GM23338 (cell line): ENCODE results near the gene NDE1. TPM values are rescaled to one million over a fixed set of nuclear protein-coding genes. Genes with fewer than 3 reads are reported as not detected.

Experiments used
- ATAC-seq: fragments of 200-7000 bp; cut with Tn5 transposase; 3 replicates; pipeline ENCODE4 v1.9.1; 2020
- DNase-seq: peaks from one replicate; pipeline ENCODE4 v3.0.0-alpha.2; 2015; ENCODE audit warnings: low spot score
- H2AFZ ChIP-seq: fragments of 200-600 bp; sonication (generic); 2 replicates; pipeline ENCODE4 v1.8.0; 2016; ENCODE audit warnings: antibody characterized with exemption, mild to moderate bottlenecking, moderate library complexity
- H3F3A ChIP-seq: fragments of 200-600 bp; sonication (generic); replicated peaks from 2 replicates; pipeline ENCODE4 v1.8.0; 2017; ENCODE audit warnings: antibody characterized with exemption, mixed run types, low read depth
- H3K27ac ChIP-seq: fragments of 200-600 bp; sonication (generic); 2 replicates; pipeline ENCODE4 v1.6.1; 2016; ENCODE audit warnings: low read depth
- H3K27me3 ChIP-seq: fragments of 200-600 bp; sonication (generic); 2 replicates; pipeline ENCODE4 v1.8.0; 2016; ENCODE audit warnings: mild to moderate bottlenecking, mixed run types, moderate library complexity; ENCODE audit not compliant: insufficient read depth
- H3K36me3 ChIP-seq: fragments of 200-600 bp; sonication (generic); 2 replicates; pipeline ENCODE4 v1.8.0; 2016; ENCODE audit warnings: mild to moderate bottlenecking; ENCODE audit not compliant: insufficient read depth
- H3K4me1 ChIP-seq: fragments of 200-600 bp; sonication (generic); 2 replicates; pipeline ENCODE4 v1.8.0; 2016; ENCODE audit warnings: mild to moderate bottlenecking, moderate library complexity; ENCODE audit not compliant: insufficient read depth
- H3K4me2 ChIP-seq: fragments of 200-600 bp; sonication (generic); 2 replicates; pipeline ENCODE4 v1.7.1; 2017; ENCODE audit warnings: mixed run types
- H3K4me3 ChIP-seq: fragments of 200-600 bp; sonication (generic); 2 replicates; pipeline ENCODE4 v1.6.1; 2016; ENCODE audit warnings: mixed run types
- H3K79me2 ChIP-seq: fragments of 200-600 bp; sonication (generic); replicated peaks from 2 replicates; pipeline ENCODE4 v1.8.0; 2017; ENCODE audit warnings: mild to moderate bottlenecking; ENCODE audit not compliant: insufficient read depth
- H3K9me2 ChIP-seq: fragments of 200-600 bp; sonication (generic); 2 replicates; pipeline ENCODE4 v1.8.0; 2017; ENCODE audit not compliant: insufficient read depth
- H4K20me1 ChIP-seq: fragments of 200-600 bp; sonication (generic); replicated peaks from 2 replicates; pipeline ENCODE4 v1.8.0; 2017; ENCODE audit warnings: mild to moderate bottlenecking; ENCODE audit not compliant: insufficient read depth
- H3K27ac Mint-ChIP-seq: 2 replicates; pipeline ENCODE4 v1.8.0; 2020; ENCODE audit warnings: inconsistent platforms, mild to moderate bottlenecking, moderate library complexity, mixed read lengths
- H3K27me3 Mint-ChIP-seq: 3 replicates; pipeline ENCODE4 v1.8.0; 2022; ENCODE audit warnings: low read depth, mild to moderate bottlenecking, moderate library complexity, mixed read lengths, inconsistent platforms; ENCODE audit not compliant: insufficient read depth, poor library complexity
- H3K36me3 Mint-ChIP-seq: 3 replicates; pipeline ENCODE4 v1.8.0; 2021; ENCODE audit warnings: low read depth, mild to moderate bottlenecking, inconsistent platforms, moderate library complexity, mixed read lengths
- H3K4me1 Mint-ChIP-seq: 3 replicates; pipeline ENCODE4 v1.8.0; 2020; ENCODE audit warnings: mild to moderate bottlenecking, inconsistent platforms, mixed read lengths
- H3K4me3 Mint-ChIP-seq: 3 replicates; pipeline ENCODE4 v1.8.0; 2021; ENCODE audit warnings: moderate library complexity, mild to moderate bottlenecking, inconsistent platforms, mixed read lengths
- H3K9me3 Mint-ChIP-seq: 3 replicates; pipeline ENCODE4 v1.8.0; 2020; ENCODE audit warnings: moderate library complexity, mild to moderate bottlenecking, inconsistent platforms, mixed read lengths
- CREB1 ChIP-seq: fragments of 250-450 bp; sonication (Bioruptor Pico); IDR thresholded peaks from 2 replicates; pipeline ENCODE4 v1.5.0; 2020; ENCODE audit warnings: low read depth, mild to moderate bottlenecking, moderate library complexity
- CTCF ChIP-seq, 2 experiments: fragments of 200-600 bp in 1 of 2; sonication (generic) in 1 of 2; conservative IDR thresholded peaks; 2 replicates each; pipeline versions ENCODE4 v1.5.1 to v1.6.1; 2016 to 2017; ENCODE audit warnings: antibody characterized with exemption in 2 of 2, low read depth in 2 of 2, mild to moderate bottlenecking in 2 of 2, moderate library complexity in 1 of 2
- ETS1 ChIP-seq: IDR thresholded peaks from 2 replicates; pipeline ENCODE4 v1.6.1; 2016; ENCODE audit warnings: antibody characterized with exemption
- EZH2 ChIP-seq: fragments of 200-600 bp; sonication (generic); IDR thresholded peaks from one replicate; pipeline ENCODE4 v1.8.0; 2017; ENCODE audit warnings: antibody characterized with exemption, mild to moderate bottlenecking, low read depth; ENCODE audit not compliant: unreplicated experiment
- EZH2phosphoT487 ChIP-seq: fragments of 200-600 bp; sonication (generic); IDR thresholded peaks from one replicate; pipeline ENCODE4 v1.8.1; 2018; ENCODE audit warnings: antibody characterized with exemption; ENCODE audit not compliant: unreplicated experiment
- JUNB ChIP-seq: IDR thresholded peaks from one replicate; pipeline ENCODE4 v1.6.1; 2016; ENCODE audit warnings: antibody characterized with exemption; ENCODE audit not compliant: unreplicated experiment
- NANOG ChIP-seq: IDR thresholded peaks from 2 replicates; pipeline ENCODE4 v1.6.1; 2016; ENCODE audit warnings: antibody characterized with exemption, borderline replicate concordance
- POLR2AphosphoS5 ChIP-seq: IDR thresholded peaks from 2 replicates; pipeline ENCODE4 v1.6.1; 2016; ENCODE audit warnings: antibody characterized with exemption, low read depth
- REST ChIP-seq: IDR thresholded peaks from one replicate; pipeline ENCODE4 v1.6.1; 2018; ENCODE audit warnings: antibody characterized with exemption; ENCODE audit not compliant: unreplicated experiment
- STAT1 ChIP-seq: IDR thresholded peaks from one replicate; pipeline ENCODE4 v1.6.1; 2016; ENCODE audit warnings: antibody characterized with exemption; ENCODE audit not compliant: unreplicated experiment
- ZNF114 ChIP-seq: fragments of 250-450 bp; sonication (Bioruptor Pico); IDR thresholded peaks from 2 replicates; pipeline ENCODE4 v1.5.0; 2020; ENCODE audit warnings: mild to moderate bottlenecking, moderate library complexity
- ZNF331 ChIP-seq: fragments of 250-450 bp; sonication (Bioruptor Pico); IDR thresholded peaks from 2 replicates; pipeline ENCODE4 v1.5.0; 2020; ENCODE audit warnings: low read depth, mild to moderate bottlenecking, moderate library complexity
- ZNF462 ChIP-seq: fragments of 250-450 bp; sonication (Bioruptor Pico); IDR thresholded peaks from 2 replicates; pipeline ENCODE4 v1.5.0; 2020; ENCODE audit warnings: mild to moderate bottlenecking, moderate library complexity
- polyA plus RNA-seq: library from polyadenylated mRNA; unstranded; fragments of >200 nt; fragmentation: Nextera tagmentation; extraction: Ambion mirVana; gene quantifications from 2 replicates; pipeline ENCODE4 v1.2.1, GENCODE V29; 2016
- total RNA-seq: library from RNA; depleted of rRNA; stranded (reverse); fragments of >200 nt; shearing (Covaris generic); gene quantifications from 2 replicates; pipeline ENCODE4 v1.2.3, GENCODE V29; 2014

Gene NDE1
- total and polyA plus RNA-seq, 2 experiments from 2014 or later = 13.0 to 22.9 TPM

GRCh38 chr16:15754821-15755534, 104.9 kb downstream of the NDE1 start:
- H3K27me3 ChIP-seq = no peaks in the 10 kb centered on the region
- no peak overlapping the region for H3K4me2 ChIP-seq
- H3K27me3 Mint-ChIP-seq = peaks cover 6% of the 10 kb centered on the region
- ATAC-seq (no peak), DNase-seq (no peak)
- H3K4me3 Mint-ChIP-seq = no peak overlapping the region
- H3K79me2 ChIP-seq = no peaks in the 10 kb centered on the region
- H3K27ac Mint-ChIP-seq = no peak overlapping the region
- no peaks in the 10 kb centered on the region for H3F3A ChIP-seq
- no peaks in the 10 kb centered on the region for H3K4me1 ChIP-seq
- no peaks in the 10 kb centered on the region; the same call in 1 of the 2 replicates for H4K20me1 ChIP-seq
- TF ChIP-seq CREB1 (CRISPR knock-in tag) (no peak), STAT1 (no peak), EZH2phosphoT487 (no peak), ZNF114 (CRISPR knock-in tag) (no peak), ZNF331 (no peak), REST (no peak), ETS1 (no peak), ZNF462 (CRISPR knock-in tag) (no peak), EZH2 (no peak), JUNB (no peak), POLR2AphosphoS5 (no peak), CTCF (conservative IDR thresholded peaks at IDR 0.05; ENCODE audit: low read depth in 2 of 2) (no peak), NANOG (no peak)
- no peaks in the 10 kb centered on the region; the same call in 1 of the 3 replicates for H3K9me3 Mint-ChIP-seq
- H3K4me1 Mint-ChIP-seq = no peaks in the 10 kb centered on the region
- H3K36me3 Mint-ChIP-seq = no peaks in the 10 kb centered on the region
- no peaks in the 10 kb centered on the region for H3K9me2 ChIP-seq
- H3K27ac ChIP-seq = no peak overlapping the region
- no peaks in the 10 kb centered on the region for H3K36me3 ChIP-seq
- H3K4me3 ChIP-seq = no peak overlapping the region
- H2AFZ ChIP-seq = no peak overlapping the region
